Vagina (tissue), 2 donors: ENCODE measurements around the gene RNF208.

Experiments used
- CTCF ChIP-seq, 3 experiments: fragments of 450-650 bp in 2 of 3; fragments of 200-600 bp in 1 of 3; sonication (generic) in 1 of 3; IDR thresholded peaks; one replicate each; pipeline ENCODE4 v1.5.1; 2017 to 2019; ENCODE audit warnings: antibody characterized with exemption in 3 of 3, mild to moderate bottlenecking in 2 of 3, moderate library complexity in 2 of 3
- POLR2A ChIP-seq, 2 donors: fragments of 450-650 bp; IDR thresholded peaks; one replicate each; pipeline ENCODE4 v1.6.1; 2017; ENCODE audit warnings: antibody characterized with exemption in 2 of 2, mild to moderate bottlenecking in 2 of 2, moderate library complexity in 2 of 2

- TF ChIP-seq CTCF (IDR thresholded peaks at IDR 0.05) (no peak), POLR2A (IDR thresholded peaks at IDR 0.05) (no peak)
These were observed 25.3 kb upstream of the RNF208 start for GRCh38 chr9:137247135-137247915.
